SJSA1 (cell line): ENCODE measurements around the gene RABGAP1L. TPM values are rescaled to one million over a fixed set of nuclear protein-coding genes. Genes with fewer than 3 reads are reported as not detected.

Experiments
- total RNA-seq: library from RNA; depleted of rRNA; stranded (reverse); fragments of >200 nt; shearing (Covaris generic); gene quantifications from 2 replicates; pipeline ENCODE4 v1.2.3, GENCODE V29; 2014; rRNA removed

The RABGAP1L gene
- total RNA-seq, 1 experiment from 2014 or later, result 24.6 TPM

Other genes starting within 250 kb of the RABGAP1L start
- 0.34 TPM in 1 of 2 replicates, not detected in the other for gene SERPINC1, start 242.2 kb upstream of the RABGAP1L start, total RNA-seq
- 15.0 and 79.1 TPM in 2 replicates for gene RC3H1, start 137.2 kb upstream of the RABGAP1L start, total RNA-seq